ENCODE measurements around the gene CATSPERZ. TPM values are rescaled to one million over a fixed set of nuclear protein-coding genes. Genes with fewer than 3 reads are reported as not detected.

CATSPERZ gene
- total RNA-seq, 4 donors from 2014 or later: not detected

GRCh38 chr11:64340671-64341335 lies 40.6 kb downstream of the CATSPERZ start:
- no peak for DNase-seq (ENCODE audit: low spot score in 2 of 2)
- H3K4me3 ChIP-seq (ENCODE audit: low read depth, poor library complexity, severe bottlenecking): no peak overlapping the region
- WGBS, 2 donors: 45 to 46% methylated on average over 31 to 33 of the region's 33 CpGs
- intact Hi-C loops (cut with DNase I; ENCODE audit: low total_unique reads): no loop called here
- no peak for TF ChIP-seq CTCF (IDR thresholded peaks at IDR 0.05)
- no peak for TF ChIP-seq POLR2A (IDR thresholded peaks at IDR 0.05)

GRCh38 chr11:64341429-64341828 lies 41.3 kb downstream of the CATSPERZ start:
- DNase-seq (ENCODE audit: low spot score in 2 of 2): no peak
- WGBS, 2 donors: 86 to 89% methylated on average over 15 to 17 of the region's 21 CpGs
- TF ChIP-seq POLR2A (IDR thresholded peaks at IDR 0.05): no peak
- no peak for TF ChIP-seq CTCF (IDR thresholded peaks at IDR 0.05)
- intact Hi-C loops (cut with DNase I; ENCODE audit: low total_unique reads): no loop called here
- no peak overlapping the region for H3K4me3 ChIP-seq (ENCODE audit: low read depth, poor library complexity, severe bottlenecking)

- TF ChIP-seq CTCF (IDR thresholded peaks at IDR 0.05): no peak
- no peak for TF ChIP-seq POLR2A (IDR thresholded peaks at IDR 0.05)
- H3K4me3 ChIP-seq (ENCODE audit: low read depth, poor library complexity, severe bottlenecking): no peak overlapping the region
- DNase-seq (ENCODE audit: low spot score in 2 of 2): peak; percentile 84 to 97
- 20 to 25% methylated on average over 46 to 48 of the region's 55 CpGs for WGBS, 2 donors
- intact Hi-C loops (cut with DNase I; ENCODE audit: low total_unique reads): no loop called here
These were observed 42.0 kb downstream of the CATSPERZ start for GRCh38 chr11:64341851-64342791.

- H3K4me3 ChIP-seq (ENCODE audit: low read depth, poor library complexity, severe bottlenecking): no peak overlapping the region
- TF ChIP-seq POLR2A (IDR thresholded peaks at IDR 0.05) (no peak), CTCF (IDR thresholded peaks at IDR 0.05) (no peak)
- intact Hi-C loops (cut with DNase I; ENCODE audit: low total_unique reads): no loop called here
- DNase-seq (ENCODE audit: low spot score in 2 of 2): no peak
- WGBS, 2 donors: 53 to 61% methylated on average over 28 to 29 of the region's 29 CpGs
These were observed 42.9 kb downstream of the CATSPERZ start for GRCh38 chr11:64342869-64343745.

GRCh38 chr11:64343767-64344559 lies 43.8 kb downstream of the CATSPERZ start:
- no peak for DNase-seq (ENCODE audit: low spot score in 2 of 2)
- no peak overlapping the region for H3K4me3 ChIP-seq (ENCODE audit: low read depth, poor library complexity, severe bottlenecking)
- intact Hi-C loops (cut with DNase I; ENCODE audit: low total_unique reads): no loop called here
- WGBS, 2 donors: 90% methylated on average over 18 of the region's 18 CpGs
- TF ChIP-seq POLR2A (IDR thresholded peaks at IDR 0.05) (no peak), CTCF (IDR thresholded peaks at IDR 0.05) (no peak)

All from lower leg skin (tissue), 4 donors.